ENCODE data around the gene RNF227.
A peak's percentile ranks its signal among the peaks of the same experiment; 100 is the strongest.

The RNF227 gene

DNA sequence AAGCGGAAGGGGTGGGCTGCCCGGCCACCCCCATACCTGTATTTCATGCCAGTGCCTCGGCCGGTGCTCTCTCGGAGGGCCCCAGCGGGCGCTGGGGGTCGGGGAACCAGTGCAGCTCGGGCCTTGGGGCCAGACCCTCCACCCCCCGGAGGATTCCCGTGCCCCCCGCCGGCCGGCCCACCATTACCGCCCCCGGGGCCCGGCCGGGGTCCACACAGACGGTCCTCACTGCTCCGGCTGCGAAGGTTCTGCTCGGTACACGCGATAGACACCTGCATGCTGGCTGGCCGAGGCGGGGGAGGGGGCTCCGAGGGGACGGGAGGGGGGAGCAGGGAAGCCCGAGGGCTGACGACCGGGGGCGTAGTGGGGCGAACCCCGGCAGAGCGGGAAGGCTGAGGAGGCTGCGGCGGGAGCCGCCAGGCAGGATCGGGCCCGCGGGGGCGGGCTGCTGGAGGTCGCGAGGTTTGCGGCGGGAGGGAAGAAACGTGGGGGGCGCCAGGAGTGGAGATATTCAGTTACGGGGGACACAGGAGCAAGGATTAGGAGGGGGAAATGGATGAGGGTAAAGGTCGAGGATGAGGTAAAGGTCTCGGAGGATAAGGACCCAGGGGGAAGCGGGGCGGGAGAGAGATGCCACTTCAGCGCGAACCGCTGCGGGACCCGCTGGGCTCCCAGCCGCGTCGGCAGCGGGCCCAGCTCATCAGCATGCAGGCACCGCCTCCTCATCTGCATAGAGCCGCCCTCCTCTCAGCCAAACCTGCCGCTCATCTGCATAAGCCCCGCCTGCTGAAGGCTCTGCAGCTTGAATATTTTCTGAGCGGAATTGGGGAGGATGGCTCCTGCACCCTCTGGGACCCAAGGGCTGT lies 13.3 kb upstream of the RNF227 start, which contains the start of gene KCNAB3:
TSS of gene KCNAB3 (minus strand) at position 699 of the 866 bp plus-strand sequence. CDS start at position 278, 421 bp downstream.
- peak; percentile 25 for DNase-seq

DNA sequence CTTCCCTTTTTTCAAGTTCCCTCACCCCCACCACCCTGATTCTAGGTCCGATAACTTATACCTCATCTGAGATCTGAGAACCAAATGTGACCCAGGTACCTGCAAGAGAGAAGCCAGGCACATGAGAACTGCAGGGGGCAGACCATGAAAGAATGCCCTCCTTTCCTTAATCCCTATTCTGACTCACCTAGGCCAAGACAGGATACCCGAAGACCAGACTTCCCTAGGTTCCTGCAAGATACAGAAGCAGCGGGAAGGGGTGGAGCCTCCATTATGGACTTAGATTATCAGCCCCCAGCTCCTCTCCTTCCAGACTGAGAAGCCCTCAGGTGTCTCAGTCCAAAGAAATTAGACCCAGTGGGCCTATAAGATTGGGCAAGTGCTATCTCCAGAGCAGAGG lies 11.5 kb upstream of the RNF227 start:
- no peak for DNase-seq

DNA sequence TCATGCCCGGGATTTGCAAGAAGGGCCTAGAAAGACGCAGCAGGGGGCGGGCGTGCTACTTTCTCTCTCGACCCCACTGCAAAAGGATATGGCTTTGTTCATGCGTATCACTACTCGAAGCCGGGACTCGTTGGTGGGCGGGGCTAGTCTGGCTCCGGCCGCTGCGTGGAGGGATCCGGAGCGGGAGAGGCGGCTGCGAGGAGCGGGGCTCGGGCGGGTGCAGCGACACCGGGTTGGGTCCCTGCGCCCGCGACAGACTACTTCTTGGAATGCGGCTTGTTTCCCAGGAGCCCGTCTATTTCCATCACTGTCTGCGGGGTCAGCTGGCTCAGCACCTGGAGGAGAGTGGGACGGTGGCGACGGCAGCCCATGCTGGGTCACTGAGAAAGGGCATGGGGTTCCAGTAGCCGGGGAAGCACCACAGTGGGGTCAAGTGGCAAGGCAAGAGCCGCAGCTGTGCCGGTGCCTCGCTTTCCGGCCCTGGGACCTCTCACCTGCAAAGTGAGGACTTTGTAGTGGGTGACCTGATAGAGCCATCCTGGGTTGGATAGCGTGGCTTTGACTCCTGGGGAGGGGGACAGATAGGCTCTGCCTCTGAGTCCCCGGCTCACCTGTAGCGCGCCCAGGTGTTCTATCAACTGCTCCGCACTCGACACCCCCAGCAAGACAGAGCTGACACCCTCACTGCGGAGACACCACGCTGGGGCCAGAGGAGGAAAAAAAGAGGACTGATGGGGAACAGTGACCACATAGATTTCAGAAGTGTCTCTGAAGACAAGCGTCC lies 6.9 kb upstream of the RNF227 start:
- no peak for DNase-seq

DNA sequence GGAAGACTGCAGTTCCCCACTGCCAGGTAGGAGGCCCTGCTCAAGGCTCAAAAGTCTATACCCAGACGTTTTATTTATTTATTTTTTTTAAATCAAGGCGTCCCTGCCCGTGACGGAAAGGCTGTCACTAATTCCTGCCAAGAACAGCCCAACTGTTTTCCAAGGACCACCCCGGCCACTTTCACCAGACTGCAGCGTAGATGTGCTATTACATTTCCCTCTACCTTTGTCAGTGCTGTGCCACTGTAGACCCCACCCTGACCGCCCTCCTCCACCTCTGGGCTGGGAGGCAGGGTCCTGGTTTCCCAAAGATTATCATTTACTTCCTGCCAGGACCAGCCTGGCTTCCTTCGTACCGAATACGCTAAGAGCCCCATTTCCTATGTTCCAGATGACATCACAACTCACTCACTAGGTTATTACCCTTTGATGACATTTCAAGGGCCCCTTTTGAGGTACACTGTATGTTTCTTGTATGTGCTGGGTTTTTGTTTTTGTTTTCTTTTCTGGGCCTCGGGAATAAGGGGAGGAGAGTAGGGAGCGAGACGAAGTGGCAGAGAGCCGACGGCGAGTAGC lies 6.3 kb upstream of the RNF227 start:
- no peak for DNase-seq

DNA sequence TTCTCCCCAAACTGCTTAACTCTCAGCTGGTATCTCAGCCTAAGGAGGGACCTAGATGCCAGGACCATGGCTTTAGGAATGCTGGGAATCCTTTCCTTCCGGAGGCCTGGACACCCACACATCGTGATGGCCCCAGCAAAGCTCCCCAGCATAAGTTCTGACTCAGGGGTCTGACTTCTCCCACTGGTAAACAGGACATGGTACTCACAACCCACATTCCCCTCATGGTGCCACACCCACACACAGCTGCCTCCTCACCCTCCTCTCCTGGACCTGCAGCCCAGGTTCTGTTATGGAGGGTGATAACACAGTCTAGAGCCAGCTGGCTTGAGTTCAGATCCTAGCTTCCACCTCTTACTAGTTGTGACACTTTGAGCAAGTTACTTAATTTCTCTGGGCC lies 719 bp upstream of the RNF227 start:
- DNase-seq, result no peak

DNA sequence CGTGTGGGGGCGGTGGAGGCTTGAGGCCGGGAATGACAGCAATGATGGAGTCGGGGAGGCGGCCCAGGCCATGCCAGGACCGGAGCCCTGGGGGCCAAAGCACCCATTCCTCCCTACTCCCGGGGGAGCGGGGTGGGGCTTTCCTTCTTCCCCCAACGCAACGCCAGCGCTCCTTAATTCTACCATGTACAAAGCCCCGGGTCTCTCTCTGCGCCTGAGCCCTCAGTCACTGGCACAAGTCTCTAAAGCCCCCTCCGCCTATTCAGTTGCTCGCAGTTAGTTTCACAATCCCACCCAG lies 245 bp upstream of the RNF227 start:
- DNase-seq, result no peak

DNA sequence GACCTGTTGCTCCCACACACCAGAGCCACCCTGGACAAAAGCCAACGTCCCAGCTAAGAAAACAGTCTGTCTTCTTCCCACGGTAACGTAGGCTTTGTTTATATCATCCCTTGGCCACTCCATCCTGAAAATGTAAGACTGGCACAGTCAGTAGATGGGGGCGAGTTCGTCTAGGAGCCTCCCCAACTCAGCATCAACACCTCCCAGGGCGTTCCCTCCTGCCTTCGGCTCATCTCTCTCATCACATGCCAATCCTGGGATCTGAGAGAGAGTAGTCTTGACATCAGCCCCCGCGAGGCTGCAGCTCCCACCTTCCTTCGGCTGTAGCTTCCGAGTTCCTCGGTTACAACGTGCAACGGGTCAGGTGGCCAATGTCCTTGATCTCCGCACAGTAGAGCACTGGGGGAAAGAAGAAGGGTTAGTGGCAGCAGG lies 894 bp downstream of the RNF227 start:
- no peak for DNase-seq

DNA sequence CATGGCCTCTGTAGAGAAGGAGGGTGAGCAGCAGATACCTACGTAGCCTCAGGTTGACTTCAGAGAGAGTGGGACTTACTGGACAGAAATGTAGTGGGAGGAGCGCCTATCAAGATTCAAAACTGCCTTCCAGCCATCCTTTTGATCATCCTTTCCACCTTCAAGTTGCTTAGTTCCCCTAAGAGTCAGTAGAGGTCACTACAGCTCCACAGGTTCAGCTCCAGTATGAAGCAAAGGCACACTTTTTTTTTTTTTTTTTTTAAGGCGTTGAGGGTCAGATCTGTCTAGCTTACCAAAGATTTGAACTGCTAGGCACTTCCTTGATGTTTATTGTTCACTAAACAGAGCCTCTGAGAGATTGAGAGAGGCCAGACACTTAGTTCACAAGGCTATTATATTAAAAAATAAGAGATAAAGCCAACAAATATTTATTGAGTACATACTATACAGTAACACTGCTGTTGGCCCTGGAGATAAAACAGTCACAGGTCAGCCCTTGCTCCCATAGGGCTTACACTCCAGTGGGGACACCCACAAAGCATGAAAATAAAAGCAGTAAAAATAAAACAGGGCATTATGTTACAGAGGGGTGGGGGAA lies 3.1 kb downstream of the RNF227 start:
- no peak for DNase-seq

DNA sequence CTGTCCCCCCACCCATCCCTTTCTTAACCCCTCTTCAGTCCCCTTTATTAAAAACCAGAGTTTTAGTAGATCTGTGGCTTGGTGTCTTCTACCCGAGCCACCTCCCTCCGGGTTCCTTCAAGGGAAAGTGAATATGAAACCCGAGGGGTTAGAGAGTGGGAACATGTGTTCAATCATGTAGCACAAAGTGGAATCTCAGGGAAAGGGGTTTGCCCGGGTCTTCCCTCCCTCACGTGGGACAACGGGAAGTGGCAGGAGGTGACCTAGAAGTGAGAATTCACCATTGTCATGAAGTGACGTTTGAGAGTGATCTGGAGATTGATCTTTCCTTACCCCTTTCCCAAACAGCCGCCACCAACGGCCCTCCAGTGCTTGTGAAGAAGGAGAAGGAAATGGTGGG lies 5.0 kb downstream of the RNF227 start:
- DNase-seq, result no peak

DNA sequence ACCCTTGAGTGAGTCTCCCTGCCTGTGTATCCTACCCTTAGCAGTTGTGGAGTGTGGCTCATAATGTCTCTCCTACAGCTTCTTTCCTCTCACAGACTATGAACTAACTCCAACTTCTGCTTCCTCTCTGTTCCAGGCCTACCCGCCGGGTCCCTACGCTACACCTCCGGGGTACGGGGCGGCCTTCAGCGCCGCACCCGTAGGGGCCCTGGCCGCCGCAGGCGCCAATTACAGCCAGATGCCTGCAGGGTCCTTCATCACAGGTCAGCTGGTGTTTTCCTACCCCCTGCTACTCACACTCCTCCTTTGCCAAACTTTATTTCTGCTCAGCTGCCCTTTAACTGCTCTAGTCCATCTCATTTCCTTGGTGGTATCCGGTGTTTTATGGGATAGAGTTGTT lies 5.4 kb downstream of the RNF227 start:
- DNase-seq, result no peak

DNA sequence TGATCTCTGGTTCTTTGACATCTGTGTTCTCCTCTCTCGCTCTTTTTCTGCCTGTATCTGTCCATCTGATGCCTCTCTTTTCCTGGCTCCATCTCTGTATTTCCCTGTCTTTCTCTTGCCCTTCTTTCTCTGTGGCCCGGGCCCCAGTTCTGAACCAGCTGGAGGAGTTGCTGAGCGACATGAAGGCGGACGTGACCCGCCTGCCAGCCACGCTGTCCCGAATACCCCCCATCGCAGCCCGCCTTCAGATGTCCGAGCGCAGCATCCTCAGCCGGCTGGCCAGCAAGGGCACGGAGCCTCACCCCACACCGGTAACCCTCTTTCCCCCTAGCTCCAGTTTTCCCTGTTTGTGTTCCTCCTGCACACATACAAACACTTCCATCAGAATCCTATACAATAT lies 5.8 kb downstream of the RNF227 start:
- no peak for DNase-seq

DNA sequence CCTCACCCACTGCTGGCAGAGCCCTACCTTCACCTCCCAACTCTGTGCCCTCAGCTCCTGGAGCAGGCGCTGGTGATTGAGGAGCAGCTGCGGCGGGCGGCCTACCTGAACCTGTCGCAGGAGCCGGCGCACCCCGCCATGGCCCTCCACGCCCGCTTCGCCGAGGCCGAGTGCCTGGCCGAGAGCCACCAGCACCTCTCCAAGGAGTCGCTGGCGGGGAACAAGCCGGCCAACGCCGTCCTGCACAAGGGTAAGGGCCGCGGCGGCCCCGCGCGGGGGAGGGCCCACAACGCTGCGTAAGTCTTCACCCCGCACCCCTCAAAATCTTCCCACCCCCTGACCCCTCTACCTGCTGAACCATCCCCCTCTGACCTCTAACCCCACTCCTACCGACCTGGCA lies 7.0 kb downstream of the RNF227 start:
- no peak for DNase-seq

DNA sequence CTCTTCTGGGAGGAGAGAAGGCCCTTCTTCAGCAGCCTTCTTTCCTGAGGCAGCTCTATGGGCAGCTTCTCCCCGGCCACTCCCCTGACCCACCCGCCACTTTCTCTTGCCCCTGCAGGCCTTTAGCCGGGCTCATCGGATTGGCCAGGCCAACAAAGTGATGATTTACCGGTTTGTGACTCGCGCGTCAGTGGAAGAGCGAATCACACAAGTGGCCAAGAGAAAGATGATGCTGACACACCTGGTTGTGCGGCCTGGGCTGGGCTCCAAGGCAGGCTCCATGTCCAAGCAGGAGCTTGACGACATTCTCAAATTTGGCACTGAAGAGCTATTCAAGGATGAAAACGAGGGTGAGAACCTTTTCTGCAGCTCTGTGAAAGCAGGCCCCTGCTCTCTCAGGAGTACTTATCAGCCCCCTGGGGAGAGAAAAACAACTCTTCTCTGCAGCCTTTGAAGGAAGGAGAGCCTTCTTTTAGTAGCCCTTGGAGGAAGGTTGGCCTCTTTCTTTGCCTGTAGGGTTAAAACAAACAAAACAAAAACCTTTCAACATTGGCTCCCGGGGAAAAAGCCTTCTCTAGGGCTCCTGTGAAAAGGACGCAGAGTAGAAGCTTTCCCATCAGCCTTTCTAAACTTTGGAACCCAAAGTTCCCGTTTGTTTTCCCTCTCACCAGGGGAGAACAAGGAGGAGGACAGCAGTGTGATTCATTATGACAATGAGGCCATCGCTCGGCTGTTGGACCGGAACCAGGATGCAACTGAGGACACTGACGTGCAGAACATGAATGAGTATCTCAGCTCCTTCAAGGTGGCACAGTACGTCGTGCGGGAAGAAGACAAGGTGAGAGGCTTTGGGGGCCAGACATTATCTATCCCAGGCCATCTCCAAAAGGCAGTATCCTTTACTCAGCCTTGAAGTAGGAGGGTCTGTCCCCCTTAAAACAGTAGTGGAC lies 12.7 kb downstream of the RNF227 start:
- no peak for DNase-seq

DNA sequence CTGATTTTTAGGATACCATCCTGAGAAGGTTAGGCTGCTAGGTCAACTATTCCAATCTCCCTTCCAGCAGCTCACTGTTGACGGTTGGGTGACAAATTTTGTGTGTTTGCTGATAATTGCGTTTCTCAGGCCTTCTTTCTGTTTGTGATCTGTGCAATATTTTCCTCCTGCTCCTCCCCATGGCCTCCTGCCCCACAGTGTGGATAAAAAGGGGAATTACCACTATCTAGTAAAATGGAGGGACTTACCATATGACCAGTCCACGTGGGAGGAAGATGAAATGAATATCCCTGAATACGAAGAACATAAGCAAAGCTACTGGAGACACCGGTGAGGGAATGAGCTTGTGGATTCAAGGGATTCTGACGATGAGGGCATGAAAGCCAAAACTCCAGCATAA lies 18.3 kb downstream of the RNF227 start:
- no peak for DNase-seq

DNA sequence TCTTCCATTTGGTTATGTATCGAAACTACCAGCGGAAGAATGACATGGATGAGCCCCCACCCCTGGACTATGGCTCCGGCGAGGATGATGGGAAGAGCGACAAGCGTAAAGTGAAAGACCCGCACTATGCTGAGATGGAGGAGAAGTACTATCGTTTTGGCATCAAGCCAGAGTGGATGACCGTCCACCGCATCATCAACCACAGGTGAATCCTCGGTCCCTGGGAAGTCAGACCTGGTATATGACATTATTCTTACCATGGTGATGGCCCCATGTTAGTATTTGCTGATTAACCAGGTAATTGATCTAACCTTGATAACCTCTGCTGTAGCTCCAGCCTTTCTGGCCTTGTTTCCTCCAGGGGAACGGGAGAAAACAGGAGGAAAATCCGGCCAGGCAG lies 19.0 kb downstream of the RNF227 start:
- DNase-seq, result no peak

DNA sequence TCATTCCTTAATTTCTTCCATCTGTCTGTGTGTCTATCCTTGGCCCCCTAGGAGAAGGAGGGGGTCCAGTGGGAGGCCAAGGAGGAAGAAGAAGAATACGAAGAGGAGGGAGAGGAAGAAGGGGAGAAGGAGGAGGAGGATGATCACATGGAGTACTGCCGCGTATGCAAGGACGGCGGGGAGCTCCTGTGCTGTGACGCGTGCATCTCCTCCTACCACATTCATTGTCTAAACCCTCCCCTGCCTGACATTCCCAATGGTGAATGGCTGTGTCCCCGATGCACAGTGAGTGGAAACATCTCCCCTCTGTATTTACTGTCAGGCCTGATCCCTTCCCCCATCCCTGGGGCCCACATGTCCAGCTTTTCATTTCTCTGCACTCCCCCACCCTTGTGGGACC lies 21.2 kb downstream of the RNF227 start:
- DNase-seq, result no peak

DNA sequence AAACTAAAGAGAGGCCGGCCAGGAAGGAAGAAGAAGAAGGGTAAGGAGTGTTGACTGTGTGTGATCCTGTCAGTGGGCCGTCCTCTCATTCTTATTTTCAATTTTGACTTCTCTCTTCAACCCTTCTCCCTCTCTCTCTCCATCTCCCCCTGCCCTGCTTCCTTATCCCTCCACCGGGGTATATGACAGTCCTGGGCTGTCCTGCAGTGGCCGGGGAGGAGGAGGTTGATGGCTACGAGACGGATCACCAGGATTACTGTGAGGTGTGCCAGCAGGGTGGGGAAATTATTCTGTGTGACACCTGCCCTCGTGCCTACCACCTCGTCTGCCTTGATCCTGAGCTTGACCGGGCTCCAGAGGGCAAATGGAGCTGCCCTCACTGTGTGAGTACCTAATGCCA lies 21.9 kb downstream of the RNF227 start:
- no peak for DNase-seq

DNA sequence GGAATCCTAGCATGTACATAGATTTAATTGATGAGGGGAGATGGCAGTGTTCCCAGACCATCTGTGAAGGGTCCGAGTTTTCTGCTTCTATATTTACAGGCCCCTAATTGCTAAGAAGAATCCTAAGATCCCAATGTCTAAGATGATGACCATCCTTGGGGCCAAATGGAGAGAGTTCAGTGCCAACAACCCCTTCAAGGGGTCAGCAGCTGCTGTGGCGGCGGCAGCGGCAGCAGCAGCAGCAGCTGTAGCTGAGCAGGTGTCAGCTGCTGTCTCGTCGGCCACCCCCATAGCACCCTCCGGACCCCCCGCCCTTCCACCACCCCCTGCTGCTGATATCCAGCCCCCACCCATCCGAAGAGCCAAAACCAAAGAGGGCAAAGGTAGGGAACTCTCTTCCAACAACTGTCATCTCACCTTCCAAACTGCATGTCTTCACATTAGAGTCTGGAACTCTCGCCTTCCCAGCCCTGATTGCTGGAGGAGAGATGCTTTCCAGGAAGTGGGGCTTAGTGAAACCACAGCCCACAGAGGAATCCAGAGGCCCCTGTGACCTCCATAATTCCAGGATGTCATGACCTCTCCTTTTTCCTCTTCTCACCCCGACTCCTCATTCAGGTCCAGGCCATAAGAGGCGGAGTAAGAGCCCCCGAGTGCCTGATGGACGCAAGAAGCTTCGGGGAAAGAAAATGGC lies 22.8 kb downstream of the RNF227 start:
- DNase-seq, result no peak

DNA sequence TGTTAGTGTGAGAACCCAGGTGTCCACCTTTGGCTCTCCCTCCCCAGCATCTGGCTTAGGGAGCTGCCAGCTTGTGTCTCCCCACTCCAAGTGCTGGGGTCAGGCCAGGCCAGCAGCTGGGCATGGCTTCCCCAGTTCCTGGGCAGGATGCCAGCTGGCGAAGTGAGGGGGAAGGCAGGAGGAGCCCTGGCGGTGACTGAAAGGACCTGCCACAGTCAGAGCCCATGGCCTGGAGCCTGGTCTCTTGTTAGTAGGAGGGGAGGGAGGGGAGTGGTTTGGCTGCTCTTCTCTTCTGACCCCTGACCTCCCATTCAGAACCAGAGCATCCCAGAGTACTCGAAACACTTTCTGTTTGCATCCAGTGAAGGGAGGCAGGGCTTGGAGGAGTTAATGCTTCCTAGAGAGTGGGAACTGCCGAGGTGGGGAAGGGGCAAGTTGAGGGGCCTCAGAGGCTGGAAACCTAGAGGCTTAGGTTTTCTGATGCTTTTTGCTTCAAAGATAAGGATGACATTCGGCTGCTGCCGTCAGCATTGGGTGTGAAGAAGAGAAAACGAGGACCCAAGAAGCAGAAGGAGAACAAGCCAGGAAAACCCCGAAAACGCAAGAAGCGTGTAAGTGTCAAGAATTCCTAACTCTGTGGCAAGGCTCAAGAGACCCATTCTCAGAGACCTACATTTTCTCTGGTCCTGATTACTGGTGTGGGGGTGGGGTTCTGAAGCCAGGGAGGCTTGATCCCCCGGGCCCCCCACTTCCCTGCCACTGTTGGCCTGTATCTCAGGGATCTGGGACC lies 26.7 kb downstream of the RNF227 start:
- peak; percentile 73 for DNase-seq

DNA sequence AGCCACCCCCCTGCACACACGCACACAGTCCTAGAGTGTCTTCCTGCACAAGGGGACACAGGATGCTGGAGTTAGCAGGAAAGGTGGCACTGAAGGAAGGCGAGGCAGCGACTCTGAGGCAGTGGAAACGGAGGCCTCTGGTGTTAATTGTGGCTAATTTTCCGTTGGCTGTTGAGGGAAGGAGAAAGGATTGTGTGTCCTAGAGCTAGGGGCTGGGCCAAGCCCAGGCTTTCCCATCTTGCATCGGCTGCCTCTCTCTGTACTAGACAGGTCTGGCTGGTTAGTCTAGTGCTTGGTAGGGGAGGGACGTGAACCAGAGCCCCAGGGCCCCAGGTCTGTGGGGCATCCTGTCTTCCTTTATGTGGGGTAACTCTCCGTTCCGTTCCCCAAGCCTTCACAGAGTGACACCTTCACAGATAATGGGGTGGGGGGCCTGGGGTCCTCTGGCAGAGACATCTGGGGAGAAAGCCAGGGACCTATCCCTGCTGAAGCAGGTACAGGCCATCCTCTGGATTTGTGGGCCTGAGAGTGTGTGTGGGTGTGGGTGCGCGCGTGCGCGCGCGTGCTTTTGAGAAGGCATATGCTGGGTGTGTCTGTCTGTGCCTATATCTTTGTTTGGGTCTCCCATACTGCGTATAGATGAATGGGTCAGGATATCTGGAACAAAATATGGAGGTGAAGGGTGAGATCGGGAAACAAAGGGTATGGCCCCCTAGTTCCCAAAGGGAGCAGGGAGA lies 27.7 kb downstream of the RNF227 start, which contains the start of gene CHD3:
TSS of gene CHD3 (plus strand) at position 606 of the 737 bp plus-strand sequence. CDS start 212 bp downstream, outside the sequence.
- DNase-seq, result no peak

All from NCI-H2081 treated with DMSO at 0.1 percent for 48 hours (cell line).